HepG2 (cell line): ENCODE measurements around the gene MAP1LC3B. TPM values are rescaled to one million over a fixed set of nuclear protein-coding genes. Genes with fewer than 3 reads are reported as not detected.
A peak's percentile ranks its signal among the peaks of the same experiment; 100 is the strongest.

ENCODE experiments used
- HNRNPH1 ChIP-seq: fragments of 200-400 bp; formaldehyde crosslinking; optimal IDR thresholded peaks from 2 replicates; pipeline ENCODE3; 2017; ENCODE audit warnings: mild to moderate bottlenecking, low read depth, low read length
- KAT7 ChIP-seq: IDR thresholded peaks from 2 replicates; pipeline ENCODE4 v1.6.1; 2018; ENCODE audit warnings: borderline replicate concordance, missing compliant biosample characterization
- NAIF1 ChIP-seq: sonication (generic); formaldehyde crosslinking; IDR thresholded peaks from 2 replicates; pipeline ENCODE4 v1.5.0; 2020; ENCODE audit warnings: mild to moderate bottlenecking, missing genetic modification reagents, borderline replicate concordance
- NFIB ChIP-seq: sonication (generic); formaldehyde crosslinking; IDR thresholded peaks from 2 replicates; pipeline ENCODE4 v1.9.0; 2021; ENCODE audit warnings: missing genetic modification reagents, mild to moderate bottlenecking, borderline replicate concordance
- NR2F1 ChIP-seq, 2 experiments: fragments of 450-650 bp in 1 of 2; formaldehyde crosslinking in 1 of 2; IDR thresholded peaks; 2 replicates each; pipeline versions ENCODE4 v1.5.0 to v1.6.1; 2016 to 2020; ENCODE audit warnings: mild to moderate bottlenecking in 1 of 2, missing compliant biosample characterization in 1 of 2, missing genetic modification reagents in 1 of 2, moderate library complexity in 1 of 2
- POLR2AphosphoS2 ChIP-seq: IDR thresholded peaks from 2 replicates; pipeline ENCODE4 v1.6.1; 2011; ENCODE audit warnings: low read depth, low read length, improper control_type of control experiment
- POLR2G ChIP-seq: fragments of 200-400 bp; formaldehyde crosslinking; IDR thresholded peaks from 2 replicates; pipeline ENCODE4 v1.6.1; 2018; ENCODE audit warnings: mild to moderate bottlenecking, low read depth, low read length, moderate library complexity
- RBFOX2 ChIP-seq: fragments of 200-400 bp; formaldehyde crosslinking; IDR thresholded peaks from 2 replicates; pipeline ENCODE4 v1.6.1; 2017; ENCODE audit warnings: low read depth, mild to moderate bottlenecking, low read length
- RBM22 ChIP-seq: fragments of 200-400 bp; formaldehyde crosslinking; optimal IDR thresholded peaks from 2 replicates; pipeline ENCODE3; 2017; ENCODE audit warnings: mild to moderate bottlenecking, low read length, moderate library complexity
- SAFB2 ChIP-seq: sonication (generic); formaldehyde crosslinking; IDR thresholded peaks from 2 replicates; pipeline ENCODE4 v1.5.1; 2020; ENCODE audit warnings: missing genetic modification reagents, low read depth, mild to moderate bottlenecking, borderline replicate concordance
- TEAD3 ChIP-seq: optimal IDR thresholded peaks from 2 replicates; pipeline ENCODE3; 2016; ENCODE audit warnings: borderline replicate concordance
- ZBTB38 ChIP-seq: sonication (generic); formaldehyde crosslinking; IDR thresholded peaks from 2 replicates; pipeline ENCODE4 v1.5.1; 2020; ENCODE audit warnings: mild to moderate bottlenecking, missing genetic modification reagents
- ZFP36L2 ChIP-seq: sonication (generic); formaldehyde crosslinking; IDR thresholded peaks from 2 replicates; pipeline ENCODE4 v1.4.0; 2020; ENCODE audit warnings: missing genetic modification reagents
- polyA plus RNA-seq, 8 experiments: library from polyadenylated mRNA; depleted of rRNA in 3 of 8; stranded (reverse) in 7 of 8; unstranded in 1 of 8; fragments of >200 nt; fragmentation: Illumina TruSeq in 4 of 8; extraction: Trizol in 4 of 8; gene quantifications; 2 replicates each; pipeline versions ENCODE4 v1.2.1 to v1.2.3, GENCODE V29; 2011 to 2016; ENCODE audit warnings: low read depth in 4 of 8, missing spikeins in 1 of 8, mixed read lengths in 1 of 8; ENCODE audit not compliant: insufficient read depth in 1 of 8
- total RNA-seq, 5 experiments: library from RNA; depleted of rRNA; stranded (reverse); fragments of >200 nt; fragmentation: Illumina TruSeq; extraction: Trizol; gene quantifications; 2 replicates each; pipeline ENCODE4 v1.2.3, GENCODE V29; 2016; ENCODE audit warnings: low read depth in 1 of 5
- TF ChIP-seq, protein P1 (sequence below): sonication (generic); formaldehyde crosslinking; IDR thresholded peaks from 2 replicates; pipeline ENCODE4 v1.4.0; 2020; ENCODE audit warnings: missing genetic modification reagents

Gene MAP1LC3B
- total and polyA plus RNA-seq, 2 of the 13 experiments (the other 11 are each of a cell fraction or from before 2014, with no cell fraction given) = 15.7 to 37.4 TPM

DNA sequence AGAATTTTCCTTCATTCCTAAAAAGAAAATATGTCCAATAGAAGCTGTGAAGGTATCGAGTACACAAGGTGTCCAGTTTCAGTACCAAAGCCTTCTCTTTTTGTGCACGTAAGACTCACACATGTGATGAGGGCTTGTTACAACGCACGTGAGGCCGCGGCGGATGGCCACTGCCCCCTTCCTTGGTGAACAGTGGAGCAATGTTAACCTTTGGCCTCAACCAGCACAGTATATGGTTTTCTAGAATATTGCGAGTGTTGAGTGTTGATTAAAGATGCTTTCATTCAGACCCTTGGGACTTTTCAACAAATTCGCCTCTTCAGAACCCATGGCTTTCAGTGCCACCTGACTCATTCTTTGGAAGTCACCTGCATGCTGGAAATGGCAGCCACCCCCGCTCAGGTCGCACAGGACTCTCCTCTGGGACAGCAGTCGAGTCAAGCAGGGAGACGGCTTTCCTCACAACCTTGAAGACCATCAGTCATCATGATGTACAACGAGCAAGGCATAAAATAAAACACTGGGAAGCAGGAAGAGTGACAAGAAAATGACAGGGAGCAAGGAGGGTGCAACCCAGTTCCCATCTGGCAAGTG, 14.5 kb downstream of the MAP1LC3B start (continued):
- TF ChIP-seq ZFP36L2 (CRISPR knock-in tag) (no peak), RBM22 (peak; percentile 89), HNRNPH1 (no peak), SAFB2 (no peak), NFIB (CRISPR knock-in tag) (no peak), POLR2G (peak; percentile 64), RBFOX2 (no peak), NR2F1 (CRISPR knock-in tag; IDR thresholded peaks at IDR 0.05) (0 out of 4 replicates have a peak, but pooled peaks of 1 of the 2 experiments have one; percentile 18), TEAD3 (CRISPR knock-in tag) (no peak), POLR2AphosphoS2 (peak; percentile 66; the same call in 1 of the 2 replicates), NAIF1 (CRISPR knock-in tag) (no peak), ZBTB38 (CRISPR knock-in tag) (peak; percentile 51; the same call in 1 of the 2 replicates), KAT7 (CRISPR knock-in tag) (no peak)
- TF ChIP-seq, protein P1, sequence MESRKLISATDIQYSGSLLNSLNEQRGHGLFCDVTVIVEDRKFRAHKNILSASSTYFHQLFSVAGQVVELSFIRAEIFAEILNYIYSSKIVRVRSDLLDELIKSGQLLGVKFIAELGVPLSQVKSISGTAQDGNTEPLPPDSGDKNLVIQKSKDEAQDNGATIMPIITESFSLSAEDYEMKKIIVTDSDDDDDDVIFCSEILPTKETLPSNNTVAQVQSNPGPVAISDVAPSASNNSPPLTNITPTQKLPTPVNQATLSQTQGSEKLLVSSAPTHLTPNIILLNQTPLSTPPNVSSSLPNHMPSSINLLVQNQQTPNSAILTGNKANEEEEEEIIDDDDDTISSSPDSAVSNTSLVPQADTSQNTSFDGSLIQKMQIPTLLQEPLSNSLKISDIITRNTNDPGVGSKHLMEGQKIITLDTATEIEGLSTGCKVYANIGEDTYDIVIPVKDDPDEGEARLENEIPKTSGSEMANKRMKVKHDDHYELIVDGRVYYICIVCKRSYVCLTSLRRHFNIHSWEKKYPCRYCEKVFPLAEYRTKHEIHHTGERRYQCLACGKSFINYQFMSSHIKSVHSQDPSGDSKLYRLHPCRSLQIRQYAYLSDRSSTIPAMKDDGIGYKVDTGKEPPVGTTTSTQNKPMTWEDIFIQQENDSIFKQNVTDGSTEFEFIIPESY = peak; percentile 87
